Epidermal melanocyte (primary cell): ENCODE results near the gene DPYSL3.
"Not testable (repeated sequence)": the region's sequence is repeated elsewhere in the genome, so short reads cannot be mapped to it uniquely, and the experiment has no call there.

ENCODE experiments used
- DNase-seq: peaks from one replicate; pipeline ENCODE4 v3.0.0; 2011; ENCODE audit warnings: low spot score; ENCODE audit not compliant: insufficient read length

The DPYSL3 gene

DNA sequence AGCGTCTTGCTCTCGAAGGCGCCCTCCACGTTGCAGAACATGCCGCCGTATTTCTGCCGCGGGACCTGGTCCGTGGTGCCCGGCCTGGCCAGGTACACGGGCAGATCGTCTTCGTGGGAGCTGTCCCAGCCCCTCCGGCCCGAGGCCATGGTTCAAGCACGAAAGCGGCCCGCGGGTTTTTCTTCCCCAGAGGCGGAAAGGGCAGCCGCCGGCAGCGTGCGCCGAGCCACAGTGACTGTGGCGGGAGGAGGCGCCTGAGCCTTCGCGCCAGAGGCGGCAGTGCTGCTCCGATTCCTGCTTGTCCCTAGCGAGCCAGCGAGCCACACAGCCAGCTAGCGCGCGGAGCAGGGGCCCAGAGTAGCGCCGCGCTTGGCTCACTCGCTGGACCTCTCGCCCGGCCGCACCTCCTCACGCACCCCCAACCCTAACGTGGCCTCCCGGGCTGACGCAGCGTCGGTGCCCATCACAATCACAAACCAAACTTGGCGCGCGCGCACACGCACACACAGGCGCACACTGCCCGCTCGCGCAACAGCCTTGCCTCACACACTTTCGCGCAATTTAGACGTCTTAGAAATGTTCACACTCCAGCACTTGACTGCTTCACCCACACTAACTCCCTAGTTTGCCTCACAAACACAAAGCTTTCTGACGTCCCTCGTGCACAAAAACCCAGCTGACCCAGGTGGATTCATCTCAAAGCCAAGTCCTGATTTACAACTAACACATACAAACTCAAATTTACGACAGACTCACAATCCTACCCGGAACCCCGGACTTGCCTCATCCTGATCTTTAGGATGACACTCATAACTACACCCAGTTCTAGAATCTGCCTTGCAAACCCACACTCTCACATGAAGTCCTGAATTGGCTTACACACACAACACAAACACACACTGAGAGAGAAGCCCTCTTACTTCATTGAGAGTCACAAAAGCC is at the start of gene DPYSL3:
DPYSL3 (minus strand) TSS at position 359 of the 942 bp plus-strand sequence; CDS start at position 149, 210 bp downstream.
- DNase-seq = no peak

DNA sequence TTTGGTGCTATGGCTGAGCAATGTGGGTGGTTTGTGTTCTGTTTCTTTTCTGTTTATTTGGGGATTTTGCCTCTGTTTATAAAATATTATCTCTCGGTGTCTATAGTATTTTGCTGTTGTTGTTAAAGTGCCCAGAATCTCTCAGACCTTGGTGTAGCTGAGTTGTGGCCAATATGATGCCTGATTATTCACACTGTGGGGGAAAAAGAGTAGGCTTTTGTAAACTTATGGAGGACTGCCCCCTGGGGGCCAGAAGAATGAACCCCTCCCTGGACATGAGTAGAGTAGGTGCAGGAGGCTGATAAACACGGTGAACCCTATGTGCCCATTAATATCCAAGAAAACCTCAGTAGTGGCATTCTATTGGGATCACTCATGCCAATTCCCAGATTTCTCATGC is 49.0 kb upstream of the DPYSL3 start:
- DNase-seq = no peak

DNA sequence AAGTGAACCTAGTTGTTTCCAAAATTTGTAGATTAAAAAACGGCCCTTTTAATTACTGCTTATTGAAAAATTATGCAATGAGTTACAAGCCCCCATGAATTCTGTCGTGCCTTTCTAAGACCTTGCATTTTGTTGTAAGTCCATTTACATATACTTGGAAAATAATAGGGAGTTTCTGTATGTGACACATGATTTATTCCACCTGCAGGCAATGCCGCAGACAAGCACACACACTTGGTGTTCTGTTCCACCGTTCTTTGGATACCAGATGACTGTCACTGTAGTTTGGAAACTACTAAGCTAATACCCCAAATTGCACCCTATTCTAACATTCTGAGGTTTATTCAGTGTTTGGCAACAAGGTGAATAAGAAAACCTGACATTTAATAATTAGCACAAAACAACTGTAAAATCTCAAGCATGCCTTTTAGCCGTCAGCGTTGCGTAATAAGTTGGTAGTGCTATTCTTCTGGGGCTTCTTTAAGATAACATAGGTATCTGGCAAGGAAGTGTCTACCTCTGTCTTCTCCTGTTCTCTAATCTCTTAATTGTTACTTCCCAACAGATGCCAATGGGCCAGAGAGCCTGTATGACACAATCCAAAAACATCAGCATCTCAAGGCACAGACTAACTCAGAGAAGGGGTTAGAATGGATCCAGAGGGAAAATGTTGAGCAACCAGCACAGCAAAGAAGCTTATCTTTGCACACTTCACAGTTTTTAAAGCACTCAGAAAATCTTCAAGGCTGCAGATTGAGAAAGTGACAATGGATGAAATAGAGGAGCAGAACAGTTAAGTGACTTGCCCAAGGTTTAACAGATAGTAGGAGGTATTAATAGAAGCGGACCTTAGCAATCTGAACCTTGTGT is 48.2 kb upstream of the DPYSL3 start:
- DNase-seq = no peak

DNA sequence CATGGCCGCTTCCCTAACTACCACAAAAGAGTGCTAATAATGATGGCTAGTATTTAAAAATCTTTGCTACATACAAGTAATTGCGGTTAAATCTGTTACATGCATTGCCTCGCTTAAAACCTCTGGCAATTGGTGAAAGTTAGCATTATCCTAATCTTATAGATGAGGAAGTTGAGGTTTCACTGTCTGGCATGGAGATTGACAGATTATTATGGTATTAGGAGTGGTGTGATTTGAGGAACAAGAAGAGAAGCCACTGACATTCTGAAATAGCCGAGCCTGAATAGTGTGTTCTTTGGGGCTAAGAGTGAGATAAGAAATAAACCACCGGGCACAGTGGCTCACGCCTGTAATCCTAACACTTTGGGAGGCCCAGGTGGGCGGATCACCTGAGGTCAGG is 45.3 kb upstream of the DPYSL3 start:
- no peak for DNase-seq

DNA sequence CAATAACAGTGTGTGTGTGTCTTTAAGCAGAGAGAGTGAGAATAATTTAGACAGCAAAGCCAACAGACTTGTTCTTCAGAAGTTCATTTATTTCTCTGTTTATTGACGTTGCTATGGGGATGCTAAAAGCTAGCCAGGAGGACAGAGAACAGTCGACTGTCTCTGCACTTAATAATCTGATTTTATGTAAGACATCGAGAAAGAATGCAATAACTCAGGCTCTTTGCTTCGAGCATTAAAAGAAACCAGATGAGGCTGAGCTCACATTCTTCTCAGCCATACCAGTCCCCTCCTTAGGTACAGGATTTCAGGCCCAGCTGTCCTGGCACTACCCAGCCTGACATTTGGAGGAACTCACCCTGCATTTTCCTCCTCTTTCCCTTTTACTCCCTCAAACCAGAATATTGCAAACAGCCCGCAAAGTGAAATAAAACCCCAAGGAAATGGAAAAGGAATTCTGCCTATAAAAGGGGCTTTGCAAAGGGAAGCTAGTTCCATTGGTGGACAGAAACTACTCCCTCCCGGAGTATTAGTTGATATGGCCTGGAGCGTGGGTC is 44.5 kb upstream of the DPYSL3 start:
- DNase-seq = peak; percentile 54

DNA sequence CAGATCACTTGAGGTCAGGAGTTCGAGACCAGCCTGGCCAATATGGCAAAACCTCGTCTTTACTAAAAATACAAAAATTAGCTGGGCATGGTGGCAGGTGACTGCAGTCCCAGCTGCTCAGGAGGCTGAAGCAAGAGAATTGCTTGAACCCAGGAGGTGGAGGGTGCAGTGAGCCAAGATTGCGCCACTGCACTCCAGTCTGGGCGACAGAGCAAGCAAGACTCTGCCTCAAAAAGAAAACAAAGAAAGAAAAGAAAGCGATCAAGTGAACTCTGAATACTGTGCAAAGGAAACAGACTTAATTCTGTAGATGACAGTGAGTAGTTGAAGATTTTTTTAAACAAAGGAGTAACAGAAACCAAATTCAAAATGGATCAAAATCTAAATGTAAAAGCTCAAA is 43.9 kb upstream of the DPYSL3 start:
- not testable (repeated sequence) for DNase-seq

DNA sequence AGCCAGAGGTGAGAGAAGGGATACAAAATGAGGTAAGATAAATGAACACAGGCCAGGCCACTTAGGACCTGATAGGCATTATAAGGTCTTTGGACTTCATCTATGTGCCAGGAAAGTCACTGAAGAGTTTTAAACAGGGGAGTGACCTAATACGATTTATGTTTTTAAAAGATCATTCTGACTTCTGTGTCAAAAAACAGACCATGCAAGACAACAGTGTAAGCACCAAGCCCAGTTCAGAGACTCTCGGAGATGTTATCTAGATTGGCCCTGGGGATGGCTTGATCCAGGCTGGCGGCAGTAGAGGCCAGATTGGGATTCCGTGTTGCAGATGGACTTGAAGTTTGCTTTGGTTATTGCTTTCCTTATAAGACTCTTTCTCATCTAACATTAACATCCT is 43.0 kb upstream of the DPYSL3 start:
- DNase-seq = no peak

DNA sequence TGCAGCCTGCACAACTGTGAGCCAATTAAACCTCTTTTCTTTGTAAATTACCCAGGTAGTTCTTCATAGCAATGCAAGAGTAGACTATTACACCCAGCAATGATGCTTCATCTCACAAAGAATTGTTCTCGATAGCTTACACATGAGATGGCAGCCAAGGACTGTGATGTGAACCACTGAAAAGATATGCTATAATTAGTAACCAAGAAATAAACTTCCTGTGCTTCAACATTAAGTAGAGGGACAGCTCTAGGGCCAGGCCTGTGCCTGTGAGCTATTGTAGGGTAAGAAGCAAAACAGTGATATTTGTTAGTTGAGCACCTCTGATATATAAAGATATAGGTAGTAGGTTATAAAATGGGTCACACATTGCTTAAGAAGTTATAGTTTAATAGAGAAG is 41.8 kb upstream of the DPYSL3 start:
- no peak for DNase-seq

DNA sequence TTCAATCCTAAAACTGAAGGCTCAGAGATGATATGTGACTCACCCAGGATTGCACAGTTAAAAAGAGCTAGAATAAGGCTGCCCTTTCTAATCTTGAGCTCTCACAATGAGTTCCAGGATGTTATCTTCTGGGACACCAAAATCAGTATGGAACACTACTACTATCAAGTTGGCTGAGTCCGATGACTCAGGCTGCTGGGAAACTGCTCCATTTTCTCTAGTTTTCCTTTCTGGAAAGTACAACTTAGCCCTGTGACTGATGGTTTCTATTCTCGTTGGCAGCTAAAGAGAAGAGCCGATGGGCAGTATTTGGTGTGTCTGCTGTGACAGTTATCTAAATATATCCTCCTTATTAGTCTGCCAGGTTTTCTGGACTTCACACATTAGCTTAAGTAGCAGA is 37.9 kb upstream of the DPYSL3 start:
- DNase-seq = no peak

DNA sequence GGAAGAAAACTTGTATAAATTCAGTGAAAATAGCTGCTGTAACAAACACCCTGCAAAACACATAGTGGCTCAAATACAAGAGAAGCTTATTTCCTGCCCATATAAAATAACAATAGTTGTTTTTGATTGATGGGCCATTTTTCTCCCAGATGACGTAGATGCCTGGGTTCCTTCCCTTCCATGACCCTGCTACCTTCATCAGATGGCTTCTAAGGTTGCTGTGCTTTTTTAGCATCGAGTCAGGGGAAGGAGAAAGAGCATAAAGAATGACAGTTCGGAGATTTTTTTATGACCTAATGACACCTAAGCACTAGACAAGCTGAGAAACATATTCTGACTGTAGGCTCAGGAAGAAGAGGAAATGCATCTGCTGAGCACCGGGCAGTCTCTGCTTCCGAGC is 34.7 kb upstream of the DPYSL3 start:
- DNase-seq = no peak

DNA sequence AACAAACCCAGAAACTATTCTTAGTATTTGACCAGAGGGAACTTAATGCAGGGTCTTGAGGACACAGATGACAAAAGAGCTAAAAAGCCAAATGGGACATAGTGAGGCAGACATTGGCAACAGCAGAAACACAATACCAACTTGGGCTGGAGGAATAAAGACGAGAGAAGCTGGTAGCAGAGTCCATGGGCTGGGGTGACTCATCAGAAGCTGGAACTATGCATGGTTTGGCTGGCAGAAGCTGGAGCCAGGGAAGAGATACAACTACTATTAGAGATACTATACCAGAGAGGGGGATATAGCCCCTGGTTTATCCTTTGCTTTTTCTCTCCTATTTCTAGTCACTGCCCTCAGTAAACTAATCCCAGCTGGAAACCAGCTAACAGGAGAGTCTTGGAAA is 29.2 kb upstream of the DPYSL3 start:
- no peak for DNase-seq

DNA sequence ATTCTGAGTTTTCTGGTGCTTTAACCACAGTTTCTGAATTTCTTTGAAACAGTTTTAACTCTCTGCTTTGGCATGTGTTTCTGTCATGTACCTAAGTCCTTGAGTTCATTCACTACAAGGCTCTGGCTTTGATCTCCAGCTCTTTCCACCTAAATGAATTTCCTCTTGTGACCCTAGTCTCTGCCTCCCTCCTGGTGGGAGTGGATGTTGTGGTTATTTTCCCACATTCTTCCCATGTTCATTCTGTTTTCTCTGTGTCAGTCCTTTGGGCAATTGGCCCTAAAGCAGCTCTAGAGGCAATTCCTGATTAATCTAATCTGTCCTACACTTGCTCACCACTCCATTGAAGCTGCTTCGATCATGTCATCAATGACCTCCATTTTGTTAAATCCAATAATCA is 28.4 kb upstream of the DPYSL3 start:
- no peak for DNase-seq

DNA sequence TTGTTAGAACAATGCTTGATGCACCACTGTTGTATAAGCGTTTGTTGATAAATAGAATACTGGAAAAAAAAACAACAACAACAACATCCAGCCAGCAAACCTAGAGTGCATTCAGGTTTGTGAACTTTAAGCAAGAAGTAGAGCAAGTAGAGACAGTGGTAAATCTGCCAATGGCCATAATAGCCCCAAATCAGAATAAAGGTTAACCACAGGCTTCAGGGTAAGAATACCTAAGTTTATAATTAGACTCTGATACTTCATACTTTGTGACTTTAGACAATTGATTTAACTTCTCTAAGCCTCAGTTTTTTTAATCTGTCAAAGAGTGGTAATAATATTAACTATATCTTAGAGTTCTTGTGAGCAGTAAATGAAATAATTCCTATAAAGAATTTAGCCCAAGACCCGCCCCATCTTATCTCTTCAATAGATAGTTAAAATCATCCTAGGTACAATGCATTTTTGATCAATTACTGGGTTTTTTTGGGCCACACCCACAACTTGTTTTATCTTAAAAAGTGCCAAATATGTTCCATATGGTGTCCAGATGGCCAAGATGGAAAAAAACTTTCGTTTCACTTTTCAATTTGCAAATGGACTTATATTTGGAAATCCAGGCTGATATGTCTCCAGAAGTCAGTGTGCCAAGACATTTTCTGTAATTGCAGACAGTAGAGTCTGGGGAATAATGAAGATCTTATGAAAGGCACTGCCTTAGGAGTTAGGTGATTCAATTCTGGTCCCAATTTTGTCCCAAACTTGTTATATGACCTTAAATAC is 24.5 kb upstream of the DPYSL3 start:
- no peak for DNase-seq

DNA sequence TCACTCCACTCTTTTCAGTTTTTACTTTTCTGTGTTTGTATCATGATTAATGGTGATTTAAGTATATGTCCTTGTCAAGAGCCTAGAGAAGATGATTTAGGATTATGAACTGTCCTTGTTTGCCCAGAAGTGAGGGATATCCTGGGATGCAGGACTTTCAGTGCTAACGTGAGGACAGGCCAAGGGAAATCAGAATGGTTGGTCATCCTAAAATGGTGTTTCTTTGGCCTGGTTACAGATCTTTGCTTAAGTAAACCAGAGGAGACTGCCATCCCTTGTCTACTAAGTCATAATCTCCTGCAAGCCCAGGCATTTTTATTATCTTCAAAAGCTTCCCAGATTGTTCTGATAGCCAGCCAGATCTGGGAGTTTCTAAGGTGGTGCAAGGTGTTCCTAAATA is 22.3 kb upstream of the DPYSL3 start:
- no peak for DNase-seq

DNA sequence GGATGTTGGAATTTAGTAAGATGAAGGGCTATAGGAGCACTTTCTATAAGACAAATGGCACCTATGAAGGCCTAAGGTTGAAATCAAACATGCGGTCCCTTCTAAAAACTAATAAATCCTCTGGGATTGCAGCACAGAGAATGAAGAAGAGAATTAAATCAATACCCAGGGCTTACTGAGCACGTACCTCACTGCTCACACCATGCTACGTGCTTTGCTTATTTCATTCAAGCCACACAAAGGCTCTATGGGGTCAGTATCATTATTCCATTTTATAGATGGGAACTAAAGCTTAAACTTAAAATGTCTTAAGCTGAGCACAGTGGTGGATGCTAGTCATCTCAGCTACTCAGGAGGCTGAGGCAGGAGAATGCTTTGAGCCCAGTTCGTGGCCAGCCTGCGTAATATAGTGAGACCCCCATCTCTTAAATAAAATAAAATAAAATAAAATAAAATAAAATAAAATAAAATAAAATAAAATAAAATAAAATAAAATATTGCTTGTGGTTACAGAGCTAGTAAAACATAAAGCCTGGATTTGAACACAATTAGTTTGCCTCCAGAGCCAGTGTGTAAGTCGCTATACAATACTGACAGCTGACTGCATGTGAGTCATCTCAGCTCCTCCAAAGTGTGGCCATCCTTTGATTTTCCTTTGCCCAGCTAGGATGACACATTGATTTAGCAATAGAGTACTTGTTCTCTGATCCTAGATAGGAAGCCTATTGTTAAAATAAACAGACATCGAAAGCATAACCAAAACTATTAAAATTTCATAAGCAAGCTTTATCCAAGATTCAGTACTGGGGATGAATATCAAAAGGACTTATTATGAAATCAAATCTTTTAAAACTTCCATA is 20.9 kb upstream of the DPYSL3 start:
- DNase-seq = peak; percentile 42

DNA sequence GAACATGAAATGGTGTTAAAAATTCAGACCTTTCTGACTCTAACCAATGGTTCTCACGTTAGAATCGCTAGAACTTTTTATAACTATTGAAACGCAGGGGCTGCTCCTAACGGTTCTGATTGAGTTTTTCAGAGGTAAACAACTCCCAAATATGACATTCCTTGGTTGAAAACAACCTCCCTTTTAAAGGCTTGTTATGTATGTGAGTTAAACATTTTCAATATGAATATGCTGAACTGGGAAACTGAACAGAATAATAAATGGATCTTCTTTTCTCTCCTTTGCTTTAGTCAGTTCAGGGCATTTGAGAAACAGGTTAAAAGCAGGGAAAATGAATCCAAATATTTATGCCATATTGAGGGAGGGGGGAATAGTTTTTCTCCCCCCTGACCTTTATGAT is 13.2 kb upstream of the DPYSL3 start:
- DNase-seq = no peak

DNA sequence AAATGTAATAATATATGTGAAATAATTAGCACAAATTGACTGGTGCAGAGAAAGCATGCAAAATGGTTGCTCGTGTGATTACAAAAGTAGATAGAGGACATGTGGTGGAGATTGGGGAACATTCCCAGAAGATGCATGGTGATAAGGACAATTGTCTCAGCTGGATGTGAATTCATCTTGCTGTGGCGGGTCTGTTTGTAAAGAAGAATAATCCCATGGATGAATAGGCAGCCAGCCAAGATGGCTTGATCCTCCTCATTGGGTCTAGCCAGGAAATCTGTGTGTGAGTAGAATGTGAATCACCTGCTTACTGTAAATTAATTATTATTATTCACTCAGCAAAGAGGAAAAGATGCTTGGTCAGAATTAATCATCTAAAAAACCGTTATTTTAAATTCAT is 12.6 kb upstream of the DPYSL3 start:
- DNase-seq = no peak

DNA sequence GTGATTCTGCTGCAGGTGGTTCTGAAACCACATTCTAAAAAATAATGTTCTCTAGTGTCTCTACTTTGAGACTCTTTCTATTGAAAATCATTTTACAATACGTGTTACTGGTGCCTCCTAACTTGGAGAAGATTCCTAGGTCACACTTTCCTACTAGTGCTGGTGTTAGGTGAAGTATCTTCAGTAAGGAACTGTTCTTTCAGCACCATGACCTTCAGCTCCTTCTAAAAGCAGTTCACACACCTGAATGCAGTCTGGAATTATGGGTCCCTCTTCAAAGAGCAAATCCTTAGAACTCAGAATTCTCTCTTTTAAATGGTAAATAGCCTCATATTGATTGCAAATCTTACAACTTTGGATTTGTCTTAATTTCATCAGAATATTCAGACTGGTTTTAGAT is 10.6 kb upstream of the DPYSL3 start:
- DNase-seq = no peak

DNA sequence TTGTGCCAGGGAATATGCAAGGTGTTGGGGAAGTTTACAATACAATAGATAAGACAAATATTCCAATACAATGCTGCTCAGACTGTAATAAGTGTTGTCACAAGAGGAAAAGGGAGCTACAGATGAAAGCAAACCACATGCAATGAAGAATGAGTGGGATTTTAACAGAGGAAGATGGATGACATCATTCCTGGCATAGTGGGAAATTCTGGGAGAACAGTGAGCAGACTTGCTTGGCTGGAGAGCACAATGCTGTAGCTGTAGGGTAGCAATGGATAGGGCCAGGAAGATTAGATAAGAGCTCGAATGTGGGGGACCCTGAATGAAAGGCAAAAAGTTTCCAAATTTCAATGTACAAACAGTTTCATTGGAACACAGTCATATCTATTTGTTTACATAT is 9.5 kb upstream of the DPYSL3 start:
- no peak for DNase-seq

DNA sequence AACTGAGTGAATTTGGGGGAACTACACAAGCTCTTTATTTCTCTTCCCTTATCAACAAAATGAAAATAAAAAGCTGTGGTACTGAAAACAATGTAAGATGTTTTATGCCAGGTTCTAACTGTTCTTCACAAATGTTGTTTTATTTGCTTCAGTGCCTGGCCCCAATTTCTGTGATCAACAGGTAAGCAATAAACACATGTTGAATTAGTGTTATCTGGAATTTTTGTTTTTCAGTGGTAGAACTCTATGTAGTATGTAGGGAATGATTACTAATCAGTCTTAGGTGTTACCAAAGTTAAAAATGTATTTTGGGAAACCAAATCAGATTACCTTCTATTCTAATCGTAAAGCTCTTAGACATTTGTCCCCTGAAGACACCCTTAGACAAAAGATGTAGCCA is 7.5 kb upstream of the DPYSL3 start:
- DNase-seq = no peak
